Measurements from ENCODE around the gene SMG1. TPM values are rescaled to one million over a fixed set of nuclear protein-coding genes. Genes with fewer than 3 reads are reported as not detected.
"Not testable (repeated sequence)": the region's sequence is repeated elsewhere in the genome, so short reads cannot be mapped to it uniquely, and the experiment has no call there.

SMG1 gene
- total RNA-seq, 1 donor from 2014 or later = 79.5 TPM

DNA sequence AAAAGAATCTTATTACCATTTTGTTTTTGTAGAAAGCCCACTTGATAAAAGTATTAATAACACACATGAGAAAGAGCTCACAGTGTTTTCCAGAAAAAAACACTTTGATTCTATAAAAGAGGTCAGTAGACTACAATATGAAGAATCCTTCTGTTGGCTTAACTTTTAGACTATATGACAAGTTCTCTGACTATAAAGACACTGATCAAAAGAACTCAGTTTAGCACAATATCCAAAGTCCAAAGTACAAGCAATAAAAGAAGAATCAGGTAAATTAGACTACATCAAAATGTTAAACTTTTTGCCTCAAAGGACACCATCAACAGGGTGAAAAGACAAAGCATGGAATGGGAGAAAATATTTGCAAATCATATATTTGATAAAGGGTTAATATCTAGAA is 11.2 kb upstream of the SMG1 start:
- no peak for TF ChIP-seq CTCF (IDR thresholded peaks at IDR 0.05)
- Histone ChIP-seq H3K4me1 (peaks cover 2% of the 10 kb centered on the region), H3K36me3 (no peaks in the 10 kb centered on the region), H3K27me3 (no peaks in the 10 kb centered on the region), H3K27ac (no peak overlapping the region), H3K9me3 (no peaks in the 10 kb centered on the region), H3K4me3 (no peak overlapping the region)
- no peak for DNase-seq
- intact Hi-C loops (cut with DNase I) = no loop called here
- no peak for ATAC-seq

GRCh38 chr16:18936727-18937340 is 10.6 kb upstream of the SMG1 start:
- H3K4me1 ChIP-seq = peaks cover 4% of the 10 kb centered on the region
- no peaks in the 10 kb centered on the region for H3K9me3 ChIP-seq
- H3K27ac ChIP-seq = no peak overlapping the region
- no peaks in the 10 kb centered on the region for H3K36me3 ChIP-seq
- DNase-seq = no peak
- intact Hi-C loops (cut with DNase I) = no loop called here
- no peak for ATAC-seq
- H3K4me3 ChIP-seq = no peak overlapping the region
- TF ChIP-seq CTCF (IDR thresholded peaks at IDR 0.05) = no peak
- no peaks in the 10 kb centered on the region for H3K27me3 ChIP-seq

GRCh38 chr16:18933501-18933900 is 7.3 kb upstream of the SMG1 start:
- intact Hi-C loops (cut with DNase I) = no loop called here
- no peaks in the 10 kb centered on the region for H3K9me3 ChIP-seq
- TF ChIP-seq CTCF (IDR thresholded peaks at IDR 0.05) = no peak
- no peaks in the 10 kb centered on the region for H3K36me3 ChIP-seq
- H3K4me3 ChIP-seq = no peak overlapping the region
- no peak overlapping the region for H3K27ac ChIP-seq
- DNase-seq (no peak), ATAC-seq (no peak)
- H3K4me1 ChIP-seq = peaks cover 4% of the 10 kb centered on the region
- no peaks in the 10 kb centered on the region for H3K27me3 ChIP-seq

- ATAC-seq (no peak), DNase-seq (no peak)
- Histone ChIP-seq H3K4me1 (peaks cover 4% of the 10 kb centered on the region), H3K27ac (no peak overlapping the region), H3K27me3 (no peaks in the 10 kb centered on the region), H3K36me3 (no peaks in the 10 kb centered on the region), H3K9me3 (no peaks in the 10 kb centered on the region), H3K4me3 (no peak overlapping the region)
- no peak for TF ChIP-seq CTCF (IDR thresholded peaks at IDR 0.05)
- intact Hi-C loops (cut with DNase I) = no loop called here
These were observed 6.2 kb upstream of the SMG1 start for GRCh38 chr16:18932243-18932987.

DNA sequence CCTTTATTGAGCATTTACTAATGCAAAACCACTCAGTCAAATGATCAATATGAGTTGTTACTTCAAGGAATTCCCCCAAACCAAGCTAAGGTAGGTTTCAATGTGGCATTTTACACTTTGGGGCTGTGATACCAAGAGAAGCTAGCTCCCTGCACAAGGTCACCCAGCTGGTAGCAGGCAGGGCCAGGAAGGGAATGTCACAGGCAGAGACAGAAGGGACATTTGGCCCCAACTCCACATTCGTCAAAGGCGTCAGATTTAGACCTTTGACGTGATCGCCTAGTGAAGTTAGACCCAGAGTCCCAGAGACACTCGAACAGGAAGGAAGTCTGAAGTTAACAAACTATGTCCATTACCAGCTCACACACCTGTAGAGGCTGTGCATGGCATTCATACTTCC is 5.5 kb upstream of the SMG1 start:
- intact Hi-C loops (cut with DNase I) = no loop called here
- no peak for TF ChIP-seq CTCF (IDR thresholded peaks at IDR 0.05)
- H3K4me1 ChIP-seq = peaks cover 4% of the 10 kb centered on the region
- no peak overlapping the region for H3K27ac ChIP-seq
- no peak for ATAC-seq
- no peak for DNase-seq
- no peak overlapping the region for H3K4me3 ChIP-seq
- H3K36me3 ChIP-seq = no peaks in the 10 kb centered on the region
- H3K27me3 ChIP-seq = no peaks in the 10 kb centered on the region
- no peaks in the 10 kb centered on the region for H3K9me3 ChIP-seq

DNA sequence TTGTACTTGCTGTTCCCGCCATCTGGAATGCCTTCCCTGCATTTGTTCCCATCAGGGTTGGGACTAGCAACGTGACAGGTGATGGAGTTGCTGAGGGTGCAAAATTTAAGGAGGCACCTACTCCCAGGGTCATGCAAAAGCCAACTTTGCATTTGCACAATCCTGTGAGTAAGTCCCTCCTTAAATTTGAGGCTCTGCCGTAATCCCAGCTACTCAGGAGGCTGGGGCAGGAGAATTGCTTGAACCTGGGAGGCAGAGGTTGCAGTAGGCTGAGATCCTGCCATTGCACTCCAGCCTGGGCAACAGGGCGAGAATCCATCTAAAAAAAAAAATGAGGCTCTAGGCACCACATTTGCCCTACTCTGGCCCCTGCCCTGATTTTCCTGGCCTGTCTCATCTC is 3.9 kb upstream of the SMG1 start:
- H3K27me3 ChIP-seq; H3K9me3 ChIP-seq; H3K36me3 ChIP-seq; intact Hi-C loops (cut with DNase I); H3K27ac ChIP-seq; ATAC-seq; DNase-seq; H3K4me1 ChIP-seq; H3K4me3 ChIP-seq: not testable (repeated sequence)

GRCh38 chr16:18928073-18928472 is 1.9 kb upstream of the SMG1 start:
- H3K27ac ChIP-seq; ATAC-seq; DNase-seq; H3K9me3 ChIP-seq; H3K4me3 ChIP-seq; H3K36me3 ChIP-seq; intact Hi-C loops (cut with DNase I); H3K27me3 ChIP-seq: not testable (repeated sequence)
- peaks cover 18% of the 10 kb centered on the region for H3K4me1 ChIP-seq

DNA sequence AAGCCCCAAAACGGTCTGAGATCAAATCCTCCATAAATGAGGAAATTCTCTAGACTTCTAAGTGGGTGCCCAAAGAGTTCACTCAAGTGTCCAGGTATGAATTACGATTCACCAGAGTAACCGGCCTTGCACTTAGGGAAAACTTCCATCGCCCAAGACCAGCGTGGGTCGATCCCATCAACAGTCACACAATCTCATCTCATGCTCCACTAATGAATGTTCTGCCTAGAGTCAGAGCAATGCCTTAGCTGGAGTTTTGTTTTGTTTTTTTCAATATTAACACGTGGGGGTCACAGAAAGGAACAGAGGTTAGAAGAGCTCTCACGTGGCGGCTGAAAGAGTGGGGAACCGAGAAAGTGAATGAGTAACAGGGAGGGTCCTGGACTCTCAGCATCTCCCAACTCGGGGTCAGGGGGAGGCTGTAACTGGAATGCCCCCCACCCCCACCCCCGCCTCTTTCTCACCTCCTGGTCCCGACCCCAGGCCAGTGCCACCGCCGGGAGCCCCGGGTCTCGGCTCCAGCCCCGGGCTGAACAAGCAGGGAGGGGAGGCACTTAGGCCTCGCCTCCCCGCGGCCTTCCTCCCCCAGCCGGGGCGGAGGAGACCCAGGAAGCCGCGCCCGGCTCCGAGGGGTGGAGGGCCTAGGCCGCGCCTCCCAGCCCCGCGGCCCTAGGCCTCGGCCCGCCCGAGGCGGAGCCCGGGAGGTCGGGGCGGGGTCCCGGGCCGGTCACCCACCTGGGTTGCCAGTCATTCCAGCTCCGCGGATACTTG is 808 bp downstream of the SMG1 start:
- Histone ChIP-seq H3K27ac (peak overlapping the region; percentile 88), H3K4me1 (peaks cover 14% of the 10 kb centered on the region), H3K4me3 (peak overlapping the region; percentile 70)
- ATAC-seq (peak; percentile 81), DNase-seq (peak; percentile 86)
- H3K27me3 ChIP-seq; H3K36me3 ChIP-seq; H3K9me3 ChIP-seq; intact Hi-C loops (cut with DNase I): not testable (repeated sequence)

- intact Hi-C loops (cut with DNase I) = not testable (repeated sequence)
These were observed 2.3 kb downstream of the SMG1 start for GRCh38 chr16:18923935-18924334.

More at GRCh38 chr16:18923935-18924334, 2.3 kb downstream of the SMG1 start:
- DNase-seq, H3K27ac ChIP-seq, H3K27me3 ChIP-seq, ATAC-seq, H3K36me3 ChIP-seq, H3K9me3 ChIP-seq: not testable (repeated sequence)
- peaks cover 14% of the 10 kb centered on the region for H3K4me1 ChIP-seq
- H3K4me3 ChIP-seq = peak overlapping the region; percentile 70
